HAP-1 (cell line): ENCODE results near the gene CSTB.
"Not testable (repeated sequence)": the region's sequence is repeated elsewhere in the genome, so short reads cannot be mapped to it uniquely, and the experiment has no call there.

Experiments used
- DNase-seq, 2 experiments: peaks; one replicate each; pipeline ENCODE4 v3.0.0-alpha.2; 2016 to 2020; ENCODE audit warnings: low spot score in 2 of 2
- H3K27me3 ChIP-seq: fragments of 250-450 bp; sonication (Bioruptor Pico); 2 replicates; pipeline ENCODE4 v1.5.1; 2020; ENCODE audit warnings: low read depth, mild to moderate bottlenecking, moderate library complexity
- H3K36me3 ChIP-seq: fragments of 250-450 bp; sonication (Bioruptor Pico); replicated peaks from 2 replicates; pipeline ENCODE4 v1.5.1; 2020; ENCODE audit warnings: mild to moderate bottlenecking
- H3K4me1 ChIP-seq: fragments of 250-450 bp; sonication (Bioruptor Pico); 2 replicates; pipeline ENCODE4 v1.5.1; 2020; ENCODE audit warnings: mild to moderate bottlenecking
- H3K4me3 ChIP-seq: fragments of 250-450 bp; sonication (Bioruptor Pico); 2 replicates; pipeline ENCODE4 v1.5.1; 2020; ENCODE audit warnings: mild to moderate bottlenecking, moderate library complexity
- H3K9me3 ChIP-seq: fragments of 250-450 bp; sonication (Bioruptor Pico); 2 replicates; pipeline ENCODE4 v1.5.1; 2020; ENCODE audit warnings: mild to moderate bottlenecking, moderate library complexity
- in situ Hi-C: fragments of 300-500 bp; cut with MboI; formaldehyde crosslinking; loops from 3 replicates; pipeline ENCODE4 v1.14.3; 2020; ENCODE audit warnings: low sequenced_read_pairs, inconsistent platforms, mixed read lengths

The CSTB gene, protein sequence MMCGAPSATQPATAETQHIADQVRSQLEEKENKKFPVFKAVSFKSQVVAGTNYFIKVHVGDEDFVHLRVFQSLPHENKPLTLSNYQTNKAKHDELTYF

DNA sequence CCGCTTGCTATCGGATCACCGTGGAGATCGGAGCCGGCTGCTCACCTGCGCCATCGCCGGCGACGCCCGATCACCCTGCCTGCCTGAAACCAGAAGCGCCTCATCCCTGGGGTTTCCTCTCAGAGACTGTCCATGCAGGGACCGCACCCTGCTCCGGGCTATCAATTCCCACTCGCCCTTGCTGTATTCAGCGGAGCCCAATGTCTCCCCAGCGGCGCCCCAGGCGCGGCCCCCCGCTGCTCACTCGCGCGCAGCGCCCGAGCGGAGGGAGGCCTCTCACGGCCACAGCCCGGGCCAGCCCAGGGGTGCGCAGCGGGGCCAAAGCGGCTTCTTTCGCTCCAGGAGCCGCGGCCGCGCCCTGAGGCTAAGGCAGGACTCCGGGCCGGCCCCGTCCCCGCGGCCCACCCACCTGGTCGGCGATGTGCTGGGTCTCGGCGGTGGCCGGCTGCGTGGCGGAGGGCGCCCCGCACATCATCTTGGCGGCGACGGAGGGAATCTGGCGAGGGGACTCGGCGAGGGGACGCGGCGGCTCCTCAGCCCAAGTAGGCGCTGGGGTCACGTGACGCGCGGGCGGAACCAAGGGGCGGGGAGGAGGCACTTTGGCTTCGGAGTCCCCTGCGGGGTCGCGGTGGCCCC, at the start of gene CSTB:
Gene CSTB (minus strand): TSS at position 514 of the 636 bp plus-strand sequence. CDS start 39 bp downstream, at position 475.
- H3K36me3 ChIP-seq = peaks cover 19% of the 10 kb centered on the region
- no peaks in the 10 kb centered on the region for H3K9me3 ChIP-seq
- no peaks in the 10 kb centered on the region for H3K27me3 ChIP-seq
- 0 out of 2 replicates have a peak, but pooled peaks cover 3% of the 10 kb centered on the region for H3K4me1 ChIP-seq
- DNase-seq = peak; percentile 72 to 95
- peak within 1 kb of the TSS; percentile 58 for H3K4me3 ChIP-seq
- in situ Hi-C loops = loop anchor here (10.0 kb wide), 1 partner anchor 51 kb away; no protein-coding TSS in a partner anchor

DNA sequence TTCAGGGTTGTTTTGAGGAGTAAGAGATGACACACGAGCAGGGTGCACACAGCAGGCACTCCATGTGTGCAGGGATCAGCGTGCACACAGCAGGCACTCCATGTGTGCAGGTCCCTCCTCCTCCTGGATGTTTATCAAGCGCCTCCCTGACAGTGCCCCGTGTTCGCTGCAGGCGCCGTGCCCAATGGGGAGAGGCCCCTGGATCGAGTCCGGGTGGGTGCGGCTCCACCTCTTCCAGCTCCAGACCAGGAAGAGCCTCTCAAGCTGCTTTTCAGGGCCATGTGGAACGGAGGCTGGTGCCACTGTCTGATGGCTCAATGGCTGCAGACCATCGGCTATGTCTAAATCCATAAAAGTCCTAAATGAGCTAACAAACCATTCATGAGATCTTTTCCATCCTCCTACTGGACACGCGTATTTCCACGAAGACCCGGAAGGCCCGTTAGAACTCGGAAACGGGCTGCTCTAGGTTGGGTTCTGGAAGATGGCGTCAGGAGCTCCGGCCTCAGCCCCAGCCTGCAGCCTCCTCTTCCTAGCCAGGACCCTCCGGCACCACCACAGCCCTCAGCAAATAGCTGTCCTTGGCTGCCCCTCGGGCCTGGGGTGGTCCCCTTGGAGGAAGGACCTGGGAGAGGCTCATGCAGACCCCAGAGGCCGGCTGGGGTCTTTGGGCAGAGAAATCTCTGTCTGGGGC, 49.3 kb upstream of the CSTB start:
- in situ Hi-C loops = loop anchor here (10.0 kb wide), 1 partner anchor 119 kb away; no protein-coding TSS in a partner anchor
- Histone ChIP-seq H3K9me3 (no peaks in the 10 kb centered on the region), H3K4me3 (no peak overlapping the region), H3K27me3 (no peaks in the 10 kb centered on the region), H3K36me3 (no peaks in the 10 kb centered on the region), H3K4me1 (no peaks in the 10 kb centered on the region)
- DNase-seq = no peak

DNA sequence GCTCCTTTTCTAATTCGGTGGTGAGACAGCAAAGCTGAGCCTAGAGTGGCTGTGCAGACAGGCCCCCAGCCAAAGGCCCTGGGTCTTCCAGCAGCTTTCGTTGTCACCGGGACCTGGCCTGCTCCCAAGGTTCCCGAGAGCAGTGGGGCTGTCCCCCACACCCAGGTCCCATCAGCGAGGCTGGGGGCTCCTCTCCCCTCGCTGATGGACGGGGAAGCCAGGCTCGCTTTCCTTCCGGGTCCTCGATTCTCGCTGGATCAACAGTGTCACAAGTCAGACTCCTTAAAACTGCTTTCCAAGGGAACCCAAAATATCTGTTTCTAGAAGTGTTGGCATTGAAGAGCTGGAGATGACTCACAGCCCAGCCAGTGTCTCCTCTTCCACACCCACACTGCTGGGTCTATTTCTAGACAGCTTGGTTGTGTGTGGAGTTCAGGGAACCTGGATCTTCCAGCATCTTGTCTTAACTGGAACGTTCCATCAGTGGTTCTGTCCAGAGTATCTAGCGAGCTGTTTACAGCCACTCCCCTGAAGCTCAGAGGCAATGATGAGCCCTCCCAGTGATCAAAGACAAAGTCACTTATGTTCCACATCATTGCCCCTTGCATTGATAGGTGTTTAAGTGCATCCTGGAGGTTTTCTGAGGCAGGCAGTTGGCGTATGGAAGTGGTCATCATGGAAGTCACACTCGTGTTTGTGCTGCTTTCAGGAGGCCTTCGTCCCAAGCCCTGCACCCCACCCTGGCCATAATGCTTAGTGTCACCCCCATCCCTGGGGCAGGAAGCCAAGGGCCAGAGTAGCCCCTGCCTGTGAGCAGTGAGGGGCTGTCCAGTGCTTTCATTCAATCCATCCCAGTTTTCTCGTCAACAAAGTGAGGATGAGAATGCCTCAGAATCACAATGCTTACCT, 48.5 kb upstream of the CSTB start:
- Histone ChIP-seq H3K36me3 (no peaks in the 10 kb centered on the region), H3K4me1 (no peaks in the 10 kb centered on the region), H3K4me3 (no peak overlapping the region), H3K27me3 (no peaks in the 10 kb centered on the region), H3K9me3 (no peaks in the 10 kb centered on the region)
- DNase-seq = no peak
- in situ Hi-C loops = loop anchor here (10.0 kb wide), 1 partner anchor 120 kb away; no protein-coding TSS in a partner anchor

GRCh38 chr21:43822741-43823140, 46.6 kb upstream of the CSTB start:
- not testable (repeated sequence) for H3K4me1 ChIP-seq, H3K9me3 ChIP-seq, H3K36me3 ChIP-seq, DNase-seq, H3K27me3 ChIP-seq, H3K4me3 ChIP-seq
- in situ Hi-C loops = loop anchor here (10.0 kb wide), 1 partner anchor 122 kb away; no protein-coding TSS in a partner anchor

DNA sequence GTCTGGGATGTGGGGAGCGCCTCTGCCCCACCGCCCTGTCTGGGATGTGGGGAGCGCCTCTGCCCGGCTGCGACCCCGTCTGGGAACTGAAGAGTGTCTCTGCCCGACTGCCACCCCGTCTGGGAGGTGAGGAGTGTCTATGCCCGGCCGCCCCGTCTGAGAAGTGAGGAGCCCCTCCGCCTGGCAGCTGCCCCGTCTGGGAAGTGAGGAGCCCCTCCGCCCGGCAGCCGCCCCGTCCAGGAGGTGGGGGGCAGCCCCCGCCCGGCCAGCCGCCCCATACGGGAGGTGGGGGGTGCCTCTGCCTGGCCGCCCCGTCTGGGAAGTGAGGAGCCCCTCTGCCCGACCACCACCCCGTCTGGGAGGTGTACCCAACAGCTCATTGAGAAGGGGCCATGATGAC, 46.1 kb upstream of the CSTB start:
- in situ Hi-C loops = loop anchor here (10.0 kb wide), 1 partner anchor 123 kb away; no protein-coding TSS in a partner anchor
- not testable (repeated sequence) for H3K4me1 ChIP-seq, H3K36me3 ChIP-seq, H3K27me3 ChIP-seq, H3K9me3 ChIP-seq, H3K4me3 ChIP-seq, DNase-seq

GRCh38 chr21:43820466-43820865, 44.4 kb upstream of the CSTB start:
- no peak for DNase-seq
- Histone ChIP-seq H3K4me1 (no peaks in the 10 kb centered on the region), H3K9me3 (no peaks in the 10 kb centered on the region), H3K36me3 (no peaks in the 10 kb centered on the region), H3K27me3 (no peaks in the 10 kb centered on the region), H3K4me3 (no peak overlapping the region)
- in situ Hi-C loops = loop anchor here (10.0 kb wide), 1 partner anchor 124 kb away; no protein-coding TSS in a partner anchor

- in situ Hi-C loops = loop anchor here (10.0 kb wide), 1 partner anchor 125 kb away; no protein-coding TSS in a partner anchor
- no peak for DNase-seq
- H3K27me3 ChIP-seq = no peaks in the 10 kb centered on the region
Observed at GRCh38 chr21:43819511-43820405, 43.6 kb upstream of the CSTB start.

GRCh38 chr21:43818685-43819084, 42.6 kb upstream of the CSTB start:
- no peak for DNase-seq
- in situ Hi-C loops = no loop called here
- no peaks in the 10 kb centered on the region for H3K4me1 ChIP-seq
- H3K4me3 ChIP-seq = no peak overlapping the region
- no peaks in the 10 kb centered on the region for H3K9me3 ChIP-seq
- no peaks in the 10 kb centered on the region for H3K36me3 ChIP-seq
- H3K27me3 ChIP-seq = no peaks in the 10 kb centered on the region

More at GRCh38 chr21:43819511-43820405, 43.6 kb upstream of the CSTB start:
- Histone ChIP-seq H3K4me1 (no peaks in the 10 kb centered on the region), H3K9me3 (no peaks in the 10 kb centered on the region), H3K4me3 (no peak overlapping the region), H3K36me3 (no peaks in the 10 kb centered on the region)

DNA sequence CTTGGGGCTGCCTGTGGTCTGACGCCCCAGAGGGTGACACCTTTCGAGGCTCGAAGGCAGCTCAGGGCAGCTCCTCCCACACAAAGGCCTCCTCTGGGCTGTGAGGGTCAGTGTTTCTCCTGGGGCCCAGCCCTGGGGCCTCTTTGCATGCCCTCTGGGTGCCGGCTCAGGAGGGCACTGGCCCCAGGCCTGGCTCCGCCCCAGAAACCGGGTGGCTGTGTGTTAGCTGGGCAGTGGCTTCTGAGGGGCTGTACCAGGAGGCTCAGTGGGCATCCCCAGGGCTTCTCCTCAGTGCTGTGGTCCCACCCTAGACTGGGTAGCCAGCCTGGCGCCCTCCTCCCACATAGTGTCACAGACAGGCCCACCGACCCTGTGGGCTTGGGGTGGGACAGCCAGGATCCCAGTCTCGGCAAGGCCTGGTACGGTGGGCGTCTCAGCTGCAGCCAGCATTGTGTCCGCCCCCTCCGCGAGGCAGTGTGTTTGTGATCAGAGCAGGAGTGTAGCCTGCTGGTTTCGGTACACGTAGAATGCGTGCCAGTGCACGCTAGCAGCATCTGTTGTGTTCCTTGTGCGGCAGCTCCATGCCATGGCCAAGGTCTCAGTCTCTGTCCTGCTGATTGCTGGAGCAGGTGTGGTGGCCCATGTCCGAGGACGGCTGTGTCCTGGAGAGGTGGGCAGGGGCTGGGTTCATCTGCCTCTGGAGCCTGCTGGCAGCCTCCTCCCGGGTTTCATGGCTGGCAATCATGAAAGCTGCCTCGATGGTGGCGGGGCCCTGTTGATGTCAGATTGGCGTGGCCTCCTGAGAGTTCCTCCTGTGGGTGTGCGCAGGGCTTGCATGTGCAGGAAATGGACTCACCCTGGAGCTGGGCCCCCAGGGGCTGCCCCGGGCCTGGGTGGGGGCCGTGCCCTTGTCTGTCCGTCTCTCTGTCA, 41.3 kb upstream of the CSTB start:
- no peaks in the 10 kb centered on the region for H3K4me1 ChIP-seq

DNA sequence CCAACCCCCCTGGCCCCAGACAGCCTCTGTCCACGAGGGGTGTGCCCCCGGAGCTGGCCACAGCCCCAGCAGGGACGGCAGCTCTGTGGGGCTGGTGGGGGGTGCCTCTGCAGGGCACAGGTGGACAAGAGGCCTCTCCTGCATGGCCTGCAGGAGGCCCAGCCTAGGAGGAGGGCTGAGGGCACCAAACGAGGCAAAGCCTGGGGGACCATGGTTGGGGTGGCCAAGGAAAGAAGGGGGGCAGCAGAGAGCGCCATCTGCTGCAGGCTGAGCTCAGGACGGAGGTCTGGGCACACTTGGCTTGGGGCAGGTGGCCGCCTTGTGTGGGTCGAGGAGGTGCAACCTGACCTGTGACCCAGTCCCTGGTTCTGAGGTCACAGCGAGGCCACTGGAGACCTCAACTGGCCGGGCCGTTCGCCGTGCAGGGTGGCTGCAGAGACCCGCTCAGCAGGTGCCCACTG, 40.5 kb upstream of the CSTB start:
- Histone ChIP-seq H3K4me3 (no peak overlapping the region), H3K9me3 (no peaks in the 10 kb centered on the region), H3K36me3 (no peaks in the 10 kb centered on the region), H3K4me1 (no peaks in the 10 kb centered on the region), H3K27me3 (no peaks in the 10 kb centered on the region)
- in situ Hi-C loops = no loop called here
- no peak for DNase-seq

More for the DNA sequence above, 41.3 kb upstream of the CSTB start:
- Histone ChIP-seq H3K27me3 (no peaks in the 10 kb centered on the region), H3K4me3 (no peak overlapping the region), H3K9me3 (no peaks in the 10 kb centered on the region), H3K36me3 (no peaks in the 10 kb centered on the region)
- in situ Hi-C loops = no loop called here
- DNase-seq = no peak

- no peak for DNase-seq
- peaks cover under 1% of the 10 kb centered on the region; the same call in 1 of the 2 replicates for H3K4me1 ChIP-seq
- H3K4me3 ChIP-seq = no peak overlapping the region
- no peaks in the 10 kb centered on the region for H3K36me3 ChIP-seq
- H3K27me3 ChIP-seq = no peaks in the 10 kb centered on the region
- no peaks in the 10 kb centered on the region for H3K9me3 ChIP-seq
- in situ Hi-C loops = no loop called here
Observed at GRCh38 chr21:43815991-43816390, 39.9 kb upstream of the CSTB start.
